ENCODE data around the gene TLR1. TPM values are rescaled to one million over a fixed set of nuclear protein-coding genes. Genes with fewer than 3 reads are reported as not detected.

The TLR1 gene
- total RNA-seq, 1 donor from 2014 or later: 43.0 TPM

GRCh38 chr4:38751341-38752010 lies 53.1 kb downstream of the TLR1 start:
- Mint-ChIP-seq H3K4me3 (no peak overlapping the region), H3K9me3 (peaks cover 15% of the 10 kb centered on the region), H3K27ac (no peak overlapping the region), H3K36me3 (ENCODE audit: low read depth) (peaks cover 14% of the 10 kb centered on the region), H3K27me3 (no peaks in the 10 kb centered on the region), H3K4me1 (peaks cover 8% of the 10 kb centered on the region)
- ChIA-PET CTCF (no interaction called here), POLR2A (no interaction called here)
- intact Hi-C loops (cut with micrococcal nuclease): no loop called here
- ATAC-seq (ENCODE audit: low read depth) (no peak), DNase-seq (no peak)
- no peak for TF ChIP-seq CTCF (IDR thresholded peaks at IDR 0.05)

- CTCF ChIA-PET: interaction anchor here (1.4 kb wide), 1 partner anchor 10 kb away, joined by 4 read pairs; no protein-coding TSS in a partner anchor
- DNase-seq (no peak), ATAC-seq (ENCODE audit: low read depth) (no peak)
- Mint-ChIP-seq H3K4me1 (peaks cover 7% of the 10 kb centered on the region), H3K9me3 (peaks cover 15% of the 10 kb centered on the region), H3K36me3 (ENCODE audit: low read depth) (peaks cover 14% of the 10 kb centered on the region), H3K27ac (no peak overlapping the region), H3K27me3 (no peaks in the 10 kb centered on the region), H3K4me3 (no peak overlapping the region)
- intact Hi-C loops (cut with micrococcal nuclease): no loop called here
- no peak for TF ChIP-seq CTCF (IDR thresholded peaks at IDR 0.05)
- POLR2A ChIA-PET: no interaction called here
Measured at GRCh38 chr4:38749336-38749735, 55.3 kb downstream of the TLR1 start.

- Mint-ChIP-seq H3K9me3 (peaks cover 15% of the 10 kb centered on the region), H3K4me1 (peaks cover 18% of the 10 kb centered on the region), H3K27me3 (no peaks in the 10 kb centered on the region), H3K27ac (no peak overlapping the region), H3K4me3 (no peak overlapping the region), H3K36me3 (ENCODE audit: low read depth) (peaks cover 14% of the 10 kb centered on the region)
- ATAC-seq (ENCODE audit: low read depth): no peak
- intact Hi-C loops (cut with micrococcal nuclease): no loop called here
- no peak for DNase-seq
- POLR2A ChIA-PET: no interaction called here
- no peak for TF ChIP-seq CTCF (IDR thresholded peaks at IDR 0.05)
- CTCF ChIA-PET: no interaction called here
Measured at GRCh38 chr4:38747629-38748028, 57.0 kb downstream of the TLR1 start.

Other genes starting within 250 kb of the TLR1 start
- 14.5 and 15.9 TPM in 2 replicates for gene KLF3, start 140.6 kb downstream of the TLR1 start, total RNA-seq
- 92.0 and 107 TPM in 2 replicates for gene TLR10, start 21.8 kb downstream of the TLR1 start, total RNA-seq
- 59.1 and 64.7 TPM in 2 replicates for gene TLR6, start 52.0 kb upstream of the TLR1 start, total RNA-seq
- gene FAM114A1, start 63.0 kb upstream of the TLR1 start, total RNA-seq: 3.3 and 4.5 TPM in 2 replicates
- gene TMEM156, start 227.6 kb upstream of the TLR1 start, total RNA-seq: 26.0 and 29.5 TPM in 2 replicates

Measured in activated B cell treated with CpG ODN at 0.5 μM for 24 hours (primary cell).